Endothelial cell of umbilical vein (primary cell): ENCODE measurements around the gene GRAMD2B. TPM values are rescaled to one million over a fixed set of nuclear protein-coding genes. Genes with fewer than 3 reads are reported as not detected.

Experiments used
- BruUV-seq: library from RNA; stranded (reverse); fragments of 400-500 nt; replicated peaks from 2 replicates; lab custom pipeline; 2021; lab: Mats Ljungman, UMichigan
- CTCF ChIA-PET: fragments of 300-600, 350-600 bp; sonication (Branson Sonifier 250); formaldehyde crosslinking; loops from one replicate; lab custom pipeline; 2021; ENCODE audit warnings: antibody characterized with exemption, inconsistent platforms; lab: Charles Lee
- POLR2A ChIA-PET: fragments of 300-600, 350-600 bp; sonication (Branson Sonifier 250); formaldehyde crosslinking; loops from one replicate; lab custom pipeline; 2021; ENCODE audit warnings: antibody characterized with exemption, inconsistent platforms; lab: Charles Lee
- DNase-seq: peaks from one replicate; pipeline ENCODE4 v3.0.0-alpha.2; 2011; ENCODE audit warnings: low read depth, low spot score
- FAIRE-seq: peaks from 2 replicates; lab custom pipeline; 2011; peaks lifted over from hg19 to GRCh38; lab: Jason Lieb, UNC
- H2AFZ ChIP-seq: 2 replicates; pipeline ENCODE4 v1.6.0; 2012; ENCODE audit warnings: low read depth, low read length, control low read depth, inconsistent platforms
- H3K27ac ChIP-seq: 2 replicates; pipeline ENCODE4 v1.5.1; 2011; ENCODE audit warnings: low read depth, mild to moderate bottlenecking, control low read depth, low read length, moderate library complexity; ENCODE audit not compliant: insufficient read depth
- H3K27me3 ChIP-seq, 2 experiments: 2 replicates each; pipeline versions ENCODE4 v1.6.0 to v1.6.1; 2011; ENCODE audit warnings: low read length in 2 of 2, mixed read lengths in 1 of 2; ENCODE audit not compliant: control insufficient read depth in 2 of 2, insufficient read depth in 2 of 2
- H3K36me3 ChIP-seq, 2 experiments: 2 replicates in 1 of 2; 3 replicates in 1 of 2; pipeline ENCODE4 v1.5.1; 2011; ENCODE audit warnings: low read length in 2 of 2, mild to moderate bottlenecking in 1 of 2, moderate library complexity in 1 of 2; ENCODE audit not compliant: control insufficient read depth in 2 of 2, insufficient read depth in 2 of 2; ENCODE audit errors: extremely low read depth in 1 of 2
- H3K4me1 ChIP-seq: 3 replicates; pipeline ENCODE4 v1.5.1; 2011; ENCODE audit warnings: mild to moderate bottlenecking, low read length; ENCODE audit not compliant: control insufficient read depth, insufficient read depth; ENCODE audit errors: extremely low read depth
- H3K4me2 ChIP-seq: 2 replicates; pipeline ENCODE4 v1.6.1; 2011; ENCODE audit warnings: low read length, control low read depth, mixed read lengths; ENCODE audit not compliant: insufficient read depth
- H3K4me3 ChIP-seq, 3 experiments: fragments of 200-600 bp in 1 of 3; sonication (generic), shearing (Covaris generic) in 1 of 3; replicated peaks in 1 of 3; 2 replicates each; pipeline ENCODE4 v1.5.1; 2011 to 2016; ENCODE audit warnings: control low read depth in 3 of 3, low read length in 3 of 3, mild to moderate bottlenecking in 2 of 3, inconsistent platforms in 1 of 3, low read depth in 1 of 3, moderate library complexity in 1 of 3; ENCODE audit not compliant: insufficient read depth in 1 of 3
- H3K79me2 ChIP-seq: 2 replicates; pipeline ENCODE4 v1.6.0; 2012; ENCODE audit warnings: low read length, inconsistent platforms; ENCODE audit not compliant: control insufficient read depth, insufficient read depth
- H3K9ac ChIP-seq: replicated peaks from 2 replicates; pipeline ENCODE3; 2011; ENCODE audit warnings: low read length, control low read depth; ENCODE audit not compliant: insufficient read depth; ENCODE audit errors: extremely low read depth
- H3K9me1 ChIP-seq: replicated peaks from 3 replicates; pipeline ENCODE4 v1.6.0; 2011; ENCODE audit warnings: mild to moderate bottlenecking, low read length; ENCODE audit not compliant: control insufficient read depth, insufficient read depth; ENCODE audit errors: extremely low read depth
- H3K9me3 ChIP-seq: replicated peaks from 2 replicates; pipeline ENCODE4 v1.5.1; 2012; ENCODE audit warnings: low read length, inconsistent platforms; ENCODE audit not compliant: control insufficient read depth, insufficient read depth
- H4K20me1 ChIP-seq: replicated peaks from 2 replicates; pipeline ENCODE3; 2011; ENCODE audit warnings: mild to moderate bottlenecking, low read length; ENCODE audit not compliant: control insufficient read depth, insufficient read depth; ENCODE audit errors: extremely low read depth
- CTCF ChIP-seq, 2 donors: IDR thresholded peaks; 1 replicate in 1 of 2; 2 replicates in 1 of 2; pipeline ENCODE4 v1.5.1; 2011; ENCODE audit warnings: low read length in 2 of 2, mild to moderate bottlenecking in 2 of 2, moderate library complexity in 2 of 2, control low read depth in 1 of 2, inconsistent platforms in 1 of 2, low read depth in 1 of 2; ENCODE audit not compliant: insufficient read depth in 1 of 2; ENCODE audit errors: extremely low read depth in 1 of 2
- EZH2 ChIP-seq: IDR thresholded peaks from 2 replicates; pipeline ENCODE4 v1.6.1; 2012; ENCODE audit warnings: borderline replicate concordance, low read depth, mild to moderate bottlenecking, moderate library complexity, low read length, inconsistent platforms; ENCODE audit not compliant: severe bottlenecking
- FOS ChIP-seq: IDR thresholded peaks from 2 replicates; pipeline ENCODE4 v1.6.1; 2011; ENCODE audit warnings: mild to moderate bottlenecking, low read length, moderate library complexity, borderline replicate concordance; ENCODE audit not compliant: insufficient read depth
- GATA2 ChIP-seq: IDR thresholded peaks from 2 replicates; pipeline ENCODE4 v1.7.0; 2011; ENCODE audit warnings: low read depth, mild to moderate bottlenecking, moderate library complexity, mixed read lengths, low read length; ENCODE audit not compliant: insufficient read length, insufficient read depth
- JUN ChIP-seq: IDR thresholded peaks from 2 replicates; pipeline ENCODE4 v1.6.1; 2011; ENCODE audit warnings: borderline replicate concordance, low read depth; ENCODE audit not compliant: insufficient read length, insufficient read depth
- MAX ChIP-seq: IDR thresholded peaks from 2 replicates; pipeline ENCODE4 v1.6.1; 2011; ENCODE audit not compliant: insufficient read depth, insufficient read length
- MYC ChIP-seq: IDR thresholded peaks from one replicate; pipeline ENCODE4 v1.6.1; 2011; ENCODE audit warnings: mild to moderate bottlenecking, low read depth, low read length
- POLR2A ChIP-seq: IDR thresholded peaks from 2 replicates; pipeline ENCODE4 v1.6.1; 2012; ENCODE audit warnings: low read depth, mild to moderate bottlenecking, control low read depth, low read length
- POLR2AphosphoS5 ChIP-seq: IDR thresholded peaks from 2 replicates; pipeline ENCODE4 v1.6.1; 2012; ENCODE audit warnings: low read depth, mild to moderate bottlenecking, control low read depth, low read length, moderate library complexity; ENCODE audit not compliant: insufficient read depth
- dilution Hi-C: fragments of 300-500 bp; cut with MboI; formaldehyde crosslinking; loops from one replicate; pipeline ENCODE4 v1.15.0; 2019; ENCODE audit warnings: low sequenced_read_pairs; ENCODE audit not compliant: extremely low pct_ligation_motif_present
- intact Hi-C: fragments of 100-400 bp; cut with micrococcal nuclease; formaldehyde crosslinking; loops from one replicate; pipeline ENCODE4 v1.10.0; 2022
- polyA plus RNA-seq, 4 experiments: library from polyadenylated mRNA; depleted of rRNA in 3 of 4; stranded (reverse) in 3 of 4; unstranded in 1 of 4; fragments of >200 nt; gene quantifications; 2 replicates each; pipeline versions ENCODE4 v1.2.1 to v1.2.3, GENCODE V29; 2011 to 2012; ENCODE audit warnings: missing spikeins in 1 of 4
- total RNA-seq: library from RNA; stranded (reverse); gene quantifications from 2 replicates; pipeline ENCODE4 v1.2.3, GENCODE V29; 2021

Gene GRAMD2B
- total and polyA plus RNA-seq, 2 donors (not counting 3 experiments of a cell fraction or from before 2014, with no cell fraction given), result 2.0 to 5.5 TPM

DNA sequence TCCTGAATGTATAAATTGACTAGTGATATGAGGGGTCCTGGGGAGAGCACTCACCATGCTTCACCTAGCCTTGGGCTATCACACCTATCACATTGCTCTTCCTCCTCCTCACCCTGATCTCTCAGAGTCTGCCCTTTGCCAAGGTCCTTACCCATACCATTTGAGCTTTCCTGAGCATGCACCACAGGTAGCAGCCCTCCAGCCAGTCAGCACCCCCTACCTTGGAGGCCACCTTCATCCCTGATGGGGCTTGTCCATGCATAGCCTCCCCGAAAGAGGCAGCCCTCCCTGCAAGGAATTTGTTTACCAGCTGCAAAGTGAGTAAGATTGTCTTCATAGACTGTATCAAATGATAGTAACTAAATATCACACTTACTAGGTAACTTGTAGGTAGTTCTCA, 88.8 kb downstream of the GRAMD2B start:
- H3K36me3 ChIP-seq, result no peaks in the 10 kb centered on the region
- TF ChIP-seq POLR2A, result no peak
- H3K79me2 ChIP-seq, result no peaks in the 10 kb centered on the region
- no peak overlapping the region for H3K4me3 ChIP-seq
- no peak for DNase-seq
- peaks cover 11% of the 10 kb centered on the region for H3K4me1 ChIP-seq
- H3K9me3 ChIP-seq, result no peaks in the 10 kb centered on the region
- no TSS peak for BruUV-seq
- intact Hi-C loops, result no loop called here
- H3K27ac ChIP-seq, result no peak overlapping the region
- no peak overlapping the region for H2AFZ ChIP-seq
- H3K9ac ChIP-seq, result no peak overlapping the region
- CTCF ChIA-PET, result interaction anchor here (1.2 to 3.6 kb wide), 2 partner anchors 12 to 32 kb away, joined by 3 to 12 read pairs; no protein-coding TSS in a partner anchor
- H4K20me1 ChIP-seq, result no peaks in the 10 kb centered on the region
- no peaks in the 10 kb centered on the region for H3K27me3 ChIP-seq
- dilution Hi-C loops, result no loop called here
- FAIRE-seq, result no peak
- no peaks in the 10 kb centered on the region for H3K9me1 ChIP-seq
- no peak overlapping the region for H3K4me2 ChIP-seq
- POLR2A ChIA-PET, result no interaction called here

GRCh38 chr5:126512451-126512850, 89.2 kb downstream of the GRAMD2B start:
- TF ChIP-seq MYC, result no peak
- no peak for TF ChIP-seq GATA2
- TF ChIP-seq JUN, result no peak
- TF ChIP-seq MAX, result no peak
- TF ChIP-seq POLR2AphosphoS5, result no peak
- TF ChIP-seq FOS, result no peak
- no peak for TF ChIP-seq POLR2A
- TF ChIP-seq CTCF (IDR thresholded peaks at IDR 0.05; ENCODE audit: extremely low read depth in 1 of 2, insufficient read depth in 1 of 2, low read depth in 1 of 2, low read length in 2 of 2), result no peak
- no peak for TF ChIP-seq EZH2
- no peak overlapping the region for H3K4me2 ChIP-seq
- CTCF ChIA-PET, result interaction anchor here (1.2 to 3.6 kb wide), 2 partner anchors 13 to 31 kb away, joined by 3 to 12 read pairs; no protein-coding TSS in a partner anchor
- H3K36me3 ChIP-seq, result no peaks in the 10 kb centered on the region
- no peaks in the 10 kb centered on the region for H3K9me1 ChIP-seq
- dilution Hi-C loops (no loop called here), intact Hi-C loops (no loop called here)
- H3K27ac ChIP-seq, result no peak overlapping the region
- H4K20me1 ChIP-seq, result no peaks in the 10 kb centered on the region
- H3K9ac ChIP-seq, result no peak overlapping the region
- FAIRE-seq (no peak), DNase-seq (no peak)
- H3K27me3 ChIP-seq, result no peaks in the 10 kb centered on the region
- H3K4me3 ChIP-seq, result no peak overlapping the region
- no peaks in the 10 kb centered on the region for H3K9me3 ChIP-seq
- peaks cover 11% of the 10 kb centered on the region for H3K4me1 ChIP-seq
- H2AFZ ChIP-seq, result no peak overlapping the region
- POLR2A ChIA-PET, result no interaction called here
- H3K79me2 ChIP-seq, result no peaks in the 10 kb centered on the region
- BruUV-seq, result no TSS peak
